Glomerular endothelial cell (primary cell): Measurements from ENCODE around the gene OMA1. TPM values are rescaled to one million over a fixed set of nuclear protein-coding genes. Genes with fewer than 3 reads are reported as not detected.

Source experiments
- DNase-seq: peaks from one replicate; pipeline ENCODE4 v3.0.0-alpha.2; 2011; ENCODE audit warnings: low read depth, low spot score; ENCODE audit errors: extremely low read depth
- total RNA-seq: library from RNA; depleted of rRNA; stranded (reverse); fragments of >200 nt; gene quantifications from 2 replicates; pipeline ENCODE4 v1.2.3, GENCODE V29; 2015

Gene OMA1
- total RNA-seq, 1 donor from 2014 or later, result 8.9 TPM

- DNase-seq, result no peak
Measured at GRCh38 chr1:58435376-58435775, 111.2 kb downstream of the OMA1 start.

DNA sequence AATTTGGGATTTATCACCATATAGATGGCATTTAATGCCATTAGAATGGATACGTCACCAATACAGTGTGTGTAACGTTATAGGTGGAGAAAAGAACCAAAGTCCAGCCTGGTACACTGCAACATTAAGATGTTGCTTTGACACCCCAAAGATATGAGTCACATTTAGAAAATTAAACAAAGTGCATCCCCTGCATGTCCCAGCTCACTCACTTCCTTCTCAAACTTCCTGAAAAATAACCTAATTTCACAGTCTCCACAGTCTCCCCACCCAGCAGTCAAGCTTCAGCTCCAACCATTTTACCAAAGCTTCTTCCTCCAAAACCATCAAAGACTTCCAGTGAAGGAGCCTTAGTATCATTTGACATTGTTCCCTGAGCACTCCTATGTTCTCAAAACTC lies 111.9 kb downstream of the OMA1 start:
- DNase-seq, result no peak

DNA sequence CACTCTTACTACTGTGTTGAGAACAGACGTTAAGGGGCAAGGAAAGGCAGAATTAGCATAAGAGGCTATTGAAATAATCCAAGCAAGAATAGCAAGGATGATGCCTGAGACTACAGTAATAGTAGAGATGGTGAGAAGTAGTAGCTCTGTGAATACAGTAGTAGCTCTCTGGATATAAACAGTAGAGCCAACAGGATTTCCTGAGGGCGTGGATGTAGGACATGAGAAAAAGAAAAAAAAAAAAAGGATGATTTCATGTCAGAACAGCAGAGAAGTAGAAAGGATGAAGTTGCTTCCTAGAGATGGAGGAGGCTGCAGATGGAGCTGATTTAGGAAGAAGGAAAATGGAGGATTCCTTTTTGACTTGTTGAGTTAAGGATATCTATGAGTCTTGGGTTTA lies 112.3 kb downstream of the OMA1 start:
- no peak for DNase-seq

- no peak for DNase-seq
Measured at GRCh38 chr1:58432851-58433668, 113.5 kb downstream of the OMA1 start.

DNA sequence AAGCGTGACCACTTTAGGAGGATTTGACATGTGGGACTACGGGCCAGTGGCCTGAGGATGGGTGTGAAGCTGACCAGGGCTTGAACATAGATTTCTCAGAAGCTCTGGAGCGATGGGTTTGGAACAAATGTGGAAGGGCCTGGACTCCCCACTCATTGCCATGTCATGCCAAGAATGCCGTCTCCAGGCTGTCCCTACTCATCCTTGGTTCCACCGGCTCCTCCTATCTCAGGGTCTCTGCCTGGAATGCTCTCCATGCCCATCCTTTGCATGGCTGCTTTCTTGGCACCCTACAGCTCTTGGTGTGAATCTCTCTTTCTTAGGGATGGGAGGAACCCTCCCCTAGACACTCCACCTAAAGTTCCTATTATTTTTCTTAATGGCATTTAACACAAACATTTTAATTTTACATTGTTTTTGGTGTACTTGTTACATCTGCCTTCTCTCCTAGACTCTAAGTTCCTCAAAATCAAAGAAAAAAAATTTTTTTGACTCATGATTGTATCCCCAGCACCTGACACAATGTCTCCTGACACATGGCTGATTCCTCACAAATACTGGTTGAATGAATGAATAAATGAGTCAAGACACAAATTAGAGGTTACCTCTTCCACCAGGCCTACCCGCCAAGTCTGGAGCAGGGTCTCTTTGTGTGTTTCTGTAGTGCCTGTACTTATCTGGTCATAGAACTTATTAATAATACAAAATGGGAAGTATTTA lies 114.5 kb downstream of the OMA1 start:
- no peak for DNase-seq

Other genes with a start within 250 kb of the OMA1 start
- 51.0 and 112 TPM in 2 replicates for gene TACSTD2, start 30.5 kb upstream of the OMA1 start, total RNA-seq
- 8.8 and 17.2 TPM in 2 replicates for gene MYSM1, start 153.3 kb upstream of the OMA1 start, total RNA-seq
- 201 and 211 TPM in 2 replicates for gene JUN, start 237.3 kb upstream of the OMA1 start, total RNA-seq